Measurements from ENCODE around the gene POFUT1.
"Not testable (repeated sequence)": the region's sequence is repeated elsewhere in the genome, so short reads cannot be mapped to it uniquely, and the experiment has no call there.

The POFUT1 gene

DNA sequence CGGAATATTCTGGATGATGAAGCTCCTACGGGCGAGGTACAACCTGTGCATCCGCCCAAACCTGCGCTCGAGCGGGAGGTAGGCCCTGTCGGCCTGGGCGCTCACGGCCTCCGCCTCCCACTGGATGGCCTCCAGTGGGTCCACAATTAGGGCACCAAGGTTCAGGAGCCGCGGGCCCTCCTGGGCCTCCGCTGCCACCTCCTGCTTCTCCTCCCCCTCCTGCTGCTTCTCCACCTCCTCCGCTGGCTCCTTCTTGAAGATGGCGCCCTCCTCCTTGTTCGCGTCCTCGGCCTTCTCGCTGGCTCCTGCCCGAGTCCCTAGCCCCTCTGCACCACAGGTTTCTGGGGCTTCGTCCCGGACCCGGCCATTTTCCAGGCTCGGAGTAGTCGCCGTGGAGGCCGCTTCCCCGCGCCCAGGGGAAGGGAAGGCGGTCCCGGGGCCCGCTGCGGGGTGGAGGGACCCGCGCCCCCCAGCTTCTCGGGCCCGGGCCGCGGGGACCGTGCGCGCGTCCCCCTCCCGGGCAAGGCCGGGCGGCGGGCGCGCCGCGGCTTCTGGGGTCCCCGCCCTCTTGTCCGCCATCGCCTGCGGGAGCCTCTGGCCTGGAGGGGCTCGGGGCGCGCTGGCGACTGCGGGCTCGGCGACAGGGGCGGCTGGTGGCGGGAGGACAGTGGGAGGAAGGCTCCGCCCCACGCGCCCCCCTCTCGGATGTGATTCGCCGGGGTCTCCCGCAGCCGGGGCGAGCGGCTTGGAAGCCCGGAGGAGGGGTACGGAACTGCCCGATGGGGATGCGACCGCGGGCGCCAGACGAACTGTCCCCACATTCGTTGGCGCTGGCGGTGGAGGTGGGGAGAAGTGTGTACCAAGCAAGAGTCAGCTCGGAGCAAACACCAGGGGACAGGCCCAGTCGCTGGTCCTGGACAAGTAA lies 17.7 kb upstream of the POFUT1 start:
- DNase-seq: no peak

DNA sequence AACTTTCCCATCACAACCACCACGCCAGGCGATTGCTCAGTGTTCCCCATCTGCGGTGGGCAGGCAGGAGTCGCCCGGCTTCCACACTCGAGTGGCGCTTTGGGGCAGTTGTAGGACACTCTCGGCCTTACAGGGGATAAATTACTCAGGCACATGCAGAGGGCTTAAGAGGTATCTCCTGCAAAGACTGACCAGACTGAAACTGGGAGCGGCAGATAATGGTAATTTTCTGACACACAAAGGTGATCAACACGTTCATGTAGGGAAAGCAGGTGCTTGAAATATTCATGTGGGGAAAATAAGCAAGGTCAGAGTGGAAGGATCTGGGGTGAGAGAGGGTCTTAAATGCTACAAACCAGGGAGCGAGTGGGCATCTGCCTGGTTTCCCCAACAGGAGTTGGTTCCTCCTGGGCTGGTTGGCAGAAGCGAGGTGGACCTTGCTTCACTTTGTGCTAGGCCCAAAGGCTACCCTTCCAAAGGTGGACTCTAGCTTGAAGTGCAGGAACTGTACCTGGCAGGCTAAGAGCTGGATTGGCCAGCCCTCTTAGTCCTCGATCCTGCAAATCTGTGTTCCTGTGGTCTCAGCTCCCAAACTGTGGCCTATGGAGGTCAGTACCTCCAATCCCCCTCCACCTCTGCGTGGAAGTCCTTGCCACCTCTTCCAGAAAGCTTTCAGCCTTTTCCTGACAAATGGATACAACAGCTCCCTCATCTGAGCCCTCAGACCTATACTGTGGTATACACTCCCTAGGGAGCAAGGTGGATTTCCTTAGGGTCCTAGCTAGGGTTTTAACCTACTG lies 16.9 kb upstream of the POFUT1 start:
- DNase-seq: no peak

DNA sequence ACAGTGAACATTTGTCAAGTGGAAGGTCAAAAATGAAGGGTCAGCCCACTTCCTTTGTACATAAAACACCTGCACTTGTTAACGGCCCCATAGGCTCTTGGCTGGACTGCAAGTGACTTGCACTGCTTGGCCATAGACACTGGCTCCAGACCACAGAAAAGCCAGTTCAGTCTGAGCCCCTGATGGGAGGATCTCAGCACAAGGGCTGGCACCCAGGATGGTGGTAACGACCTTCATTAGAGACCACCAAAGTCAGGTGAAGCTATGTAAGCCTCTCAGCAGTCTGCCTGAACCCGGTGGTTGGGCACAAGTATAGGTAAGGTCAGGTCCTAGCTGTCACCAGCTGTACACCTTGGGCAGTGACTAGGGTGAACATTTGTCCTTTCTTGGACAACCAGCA lies 16.3 kb upstream of the POFUT1 start:
- no peak for DNase-seq

DNA sequence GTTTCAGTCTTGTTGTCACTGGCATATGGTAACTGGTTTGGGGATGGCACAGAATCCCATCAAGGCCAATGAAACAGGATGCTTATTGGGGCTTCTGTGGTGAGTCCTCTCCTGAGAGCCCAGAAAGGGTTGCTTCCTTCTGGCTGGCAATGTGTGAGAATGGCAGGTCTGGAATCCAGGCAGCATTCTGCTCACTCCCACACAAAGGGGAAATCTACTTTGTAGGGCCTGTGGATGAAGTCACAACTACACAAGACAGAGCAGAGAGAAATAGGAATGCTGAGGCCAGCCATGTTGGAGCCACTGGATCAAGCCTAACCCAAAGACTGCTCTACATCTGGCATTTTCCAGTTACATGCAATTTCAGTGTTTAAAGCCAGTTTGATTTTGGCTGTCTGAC lies 15.8 kb upstream of the POFUT1 start:
- DNase-seq: no peak

DNA sequence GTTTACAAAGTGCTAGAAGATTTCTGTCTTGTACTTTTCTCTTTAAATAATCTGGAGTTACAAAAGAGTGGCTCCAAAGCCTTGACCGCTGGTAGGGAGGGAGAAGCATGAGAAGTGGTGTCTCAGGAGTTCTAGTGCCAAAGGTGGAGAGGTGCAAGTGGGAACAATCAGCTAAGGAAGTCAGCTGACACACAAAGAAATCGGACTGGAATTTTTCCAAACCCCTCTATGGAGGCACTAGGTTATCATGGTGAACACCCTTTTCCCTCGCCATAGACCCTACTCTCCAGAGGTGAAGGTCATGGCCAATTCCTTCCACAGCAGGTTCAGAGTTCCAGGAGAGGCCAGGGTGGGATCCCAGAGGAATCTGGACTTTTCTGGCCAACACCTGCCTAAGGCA lies 15.0 kb upstream of the POFUT1 start:
- DNase-seq: no peak

DNA sequence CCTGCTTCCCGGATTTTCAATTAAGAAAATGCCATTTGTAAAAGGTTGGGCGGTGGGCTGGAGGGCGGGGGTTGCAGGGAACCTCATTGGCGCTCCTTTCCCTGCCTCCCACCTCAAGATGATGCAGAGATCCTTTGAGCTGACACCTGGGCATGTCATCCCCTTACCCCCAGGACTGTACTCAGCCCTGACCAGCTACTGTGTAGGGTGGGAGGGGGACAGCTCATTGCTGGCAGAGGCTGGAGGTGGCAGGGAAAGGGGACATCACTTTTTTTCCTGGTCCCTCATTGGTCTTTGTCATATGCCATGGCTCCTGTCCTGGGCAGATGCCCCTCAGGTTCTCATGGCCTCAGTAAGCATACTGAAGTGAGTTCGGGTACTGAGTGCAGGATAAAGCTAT lies 14.3 kb upstream of the POFUT1 start:
- DNase-seq: not testable (repeated sequence)

DNA sequence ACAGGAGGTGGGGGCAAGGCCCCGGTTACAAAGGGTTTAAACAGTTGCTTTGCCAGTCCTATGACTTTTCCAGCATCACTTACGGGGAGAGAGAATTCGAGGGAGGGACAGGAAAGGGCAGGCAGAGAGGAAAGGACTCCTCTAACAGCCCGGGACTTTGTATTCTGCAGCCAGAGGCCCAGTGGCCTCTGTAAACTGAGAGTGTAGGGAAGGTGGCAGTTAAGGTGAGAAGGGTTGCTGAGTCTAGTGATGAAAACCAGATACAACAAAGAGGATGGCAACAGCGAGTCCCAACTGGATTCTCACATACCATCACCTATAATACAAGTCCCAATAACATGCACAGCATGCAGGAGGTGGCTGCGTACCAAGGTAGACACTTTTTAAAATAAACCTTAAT lies 13.7 kb upstream of the POFUT1 start:
- DNase-seq: no peak

DNA sequence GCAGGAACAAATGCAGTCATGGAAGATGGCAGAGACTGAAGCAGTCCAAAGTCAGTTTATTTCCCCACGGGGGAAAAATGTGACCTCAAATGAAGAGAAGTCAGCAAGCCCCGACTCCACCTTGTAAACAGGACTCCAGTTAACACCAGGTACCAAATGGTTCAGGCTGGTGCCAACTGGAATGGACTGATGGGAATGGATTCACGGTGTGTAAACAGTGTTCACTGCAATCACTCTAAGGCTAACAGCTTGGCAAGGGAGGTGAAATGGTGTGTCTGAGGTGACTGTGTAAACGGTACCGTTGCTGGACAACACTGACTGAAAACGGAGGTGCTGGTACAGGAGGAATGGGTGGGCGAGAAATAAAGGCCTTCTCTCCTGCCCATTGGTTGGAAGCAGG lies 12.1 kb upstream of the POFUT1 start:
- no peak for DNase-seq

DNA sequence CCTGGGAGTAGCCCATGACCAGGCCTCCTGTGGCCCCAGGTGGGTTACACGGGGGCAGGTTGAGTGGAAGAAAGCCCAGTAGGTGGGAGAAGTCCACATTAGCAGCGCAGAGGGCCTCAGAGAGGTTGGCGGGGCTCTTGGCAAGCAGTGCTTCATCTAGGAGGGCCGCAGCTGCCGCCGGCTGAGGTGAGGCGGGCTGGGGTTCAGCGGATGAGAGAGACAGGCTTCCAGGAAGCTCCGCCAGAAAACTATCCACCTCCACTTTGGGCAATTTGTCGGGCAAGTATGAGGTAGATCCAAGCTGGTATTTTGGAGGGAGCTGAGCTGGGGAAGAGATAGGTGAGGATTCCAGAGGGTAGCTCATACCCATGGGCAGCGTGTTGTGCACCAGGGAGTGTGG lies 11.1 kb upstream of the POFUT1 start:
- not testable (repeated sequence) for DNase-seq

DNA sequence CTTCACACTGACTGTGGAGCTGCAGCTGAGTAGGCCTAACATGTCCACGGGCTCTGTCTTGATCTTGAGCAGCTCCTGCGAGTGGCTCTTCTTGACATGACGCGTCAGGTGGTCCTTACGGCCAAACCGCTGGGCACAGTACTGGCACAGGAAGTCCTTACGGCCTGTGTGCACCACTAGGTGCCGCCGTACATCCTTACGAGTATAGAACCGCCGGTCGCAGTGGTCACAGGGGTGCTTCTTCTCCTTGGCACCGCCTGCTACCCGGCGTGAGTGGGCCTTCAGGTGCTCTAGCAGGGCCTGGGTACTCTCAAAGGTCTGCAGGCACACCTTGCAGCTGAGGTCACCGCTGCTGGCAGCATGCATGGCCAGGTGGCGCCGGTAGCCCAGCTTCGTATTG lies 10.5 kb upstream of the POFUT1 start:
- not testable (repeated sequence) for DNase-seq

DNA sequence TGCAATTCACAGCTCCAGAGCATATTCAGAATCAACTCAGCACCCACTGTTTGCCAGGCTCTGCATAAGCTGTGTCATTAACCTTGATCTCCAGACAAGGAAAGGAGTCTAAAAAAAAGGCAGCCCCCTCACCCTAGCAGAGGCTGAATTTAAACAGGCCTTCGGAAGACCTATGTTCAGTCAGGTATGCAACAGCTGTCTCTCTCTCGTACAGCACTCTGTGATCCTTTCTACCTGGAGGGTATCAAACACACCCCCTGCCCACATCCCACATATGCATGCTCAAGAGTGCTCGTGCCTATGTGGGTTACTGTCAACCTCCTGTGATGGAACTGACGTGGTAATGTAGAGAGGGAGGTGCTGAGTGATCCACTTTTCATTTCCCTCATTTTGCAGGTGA lies 8.7 kb upstream of the POFUT1 start:
- no peak for DNase-seq

DNA sequence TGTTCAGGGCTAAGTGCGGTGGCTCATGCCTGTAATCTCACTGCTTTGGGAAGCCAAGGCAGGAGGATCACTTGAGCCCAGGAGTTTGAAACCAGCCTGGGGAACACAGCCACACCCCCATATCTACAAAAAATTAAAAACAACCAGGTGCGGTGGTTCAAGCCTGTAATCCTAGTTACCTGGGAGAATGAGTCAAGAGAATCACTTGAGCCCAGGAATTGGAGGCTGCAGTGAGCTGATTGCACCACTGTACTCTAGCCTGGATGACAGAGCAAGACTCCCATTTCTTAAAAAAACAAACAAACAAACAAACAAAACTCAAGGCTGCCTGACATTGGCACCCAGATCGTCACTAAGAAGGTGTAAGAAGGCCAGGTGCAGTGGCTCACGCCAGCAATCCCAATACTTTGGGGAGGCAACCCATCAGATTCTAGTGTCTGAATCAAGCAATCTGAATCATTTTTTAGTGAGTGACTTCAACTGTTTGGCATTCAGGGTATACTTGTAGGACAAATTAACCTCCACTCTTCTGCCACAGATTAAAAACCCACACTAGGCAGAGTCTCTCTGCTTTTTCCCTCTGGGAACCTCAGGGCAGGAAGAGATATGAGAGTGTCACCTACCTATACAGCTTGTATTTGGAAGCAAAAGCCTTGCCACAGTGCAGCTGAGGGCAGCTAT lies 6.2 kb upstream of the POFUT1 start:
- DNase-seq: no peak

DNA sequence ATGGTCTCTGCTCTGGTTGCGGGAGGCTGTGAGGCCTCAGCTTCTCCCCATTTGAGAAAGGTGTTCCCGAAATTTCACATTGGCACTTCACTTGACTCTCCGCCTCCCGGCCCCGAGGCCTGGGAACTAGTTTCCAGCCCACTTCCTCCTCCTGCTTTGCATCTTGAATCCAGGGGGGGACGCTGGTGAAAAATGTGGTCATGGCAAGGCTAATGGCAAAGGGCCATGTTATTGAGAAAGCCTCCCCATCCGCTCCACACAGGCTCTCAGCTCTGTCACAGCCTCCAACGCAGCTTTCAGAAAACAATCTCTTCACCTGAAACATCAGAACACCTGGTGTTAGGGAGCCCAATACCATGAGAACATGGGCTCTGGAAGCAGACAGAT lies 5.7 kb upstream of the POFUT1 start:
- DNase-seq: no peak

DNA sequence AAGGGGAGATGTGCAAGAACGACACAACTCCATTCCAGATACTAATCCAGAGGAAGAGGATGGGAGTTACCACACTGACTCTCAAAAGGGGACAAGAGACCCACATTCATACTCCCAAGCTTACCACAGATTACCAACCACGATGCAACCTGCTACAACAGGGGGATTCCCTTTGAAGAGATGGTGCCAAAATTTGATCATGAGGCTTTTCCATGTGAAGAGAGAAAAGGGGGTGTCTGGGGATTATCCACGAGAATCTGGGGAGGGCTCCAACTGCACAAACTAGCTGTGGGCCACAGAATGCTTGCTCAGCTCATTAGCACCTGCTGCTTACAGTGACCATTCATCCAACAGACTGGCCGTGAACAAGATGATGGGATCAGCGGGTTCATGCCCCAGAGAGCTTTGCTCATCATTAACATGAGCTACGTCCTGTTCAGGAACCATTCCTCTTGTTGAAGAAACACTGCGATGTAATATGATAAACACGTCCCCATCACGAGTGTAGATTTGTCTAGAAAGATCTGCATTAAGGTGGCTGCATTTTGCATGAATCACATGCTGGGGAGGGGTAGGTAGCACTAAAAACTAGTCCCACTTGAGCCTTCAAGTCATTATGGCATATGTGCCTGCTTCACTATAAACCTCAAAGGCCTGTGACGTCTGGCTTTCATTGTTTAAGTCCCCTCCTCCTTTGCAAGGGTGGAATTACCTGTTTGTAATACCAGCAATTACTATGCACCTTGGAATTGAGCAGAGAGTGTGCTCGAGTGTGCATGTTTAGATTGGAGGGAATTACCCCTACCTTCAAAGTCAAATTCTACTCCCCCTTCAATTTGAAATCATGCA lies 4.1 kb upstream of the POFUT1 start:
- no peak for DNase-seq

DNA sequence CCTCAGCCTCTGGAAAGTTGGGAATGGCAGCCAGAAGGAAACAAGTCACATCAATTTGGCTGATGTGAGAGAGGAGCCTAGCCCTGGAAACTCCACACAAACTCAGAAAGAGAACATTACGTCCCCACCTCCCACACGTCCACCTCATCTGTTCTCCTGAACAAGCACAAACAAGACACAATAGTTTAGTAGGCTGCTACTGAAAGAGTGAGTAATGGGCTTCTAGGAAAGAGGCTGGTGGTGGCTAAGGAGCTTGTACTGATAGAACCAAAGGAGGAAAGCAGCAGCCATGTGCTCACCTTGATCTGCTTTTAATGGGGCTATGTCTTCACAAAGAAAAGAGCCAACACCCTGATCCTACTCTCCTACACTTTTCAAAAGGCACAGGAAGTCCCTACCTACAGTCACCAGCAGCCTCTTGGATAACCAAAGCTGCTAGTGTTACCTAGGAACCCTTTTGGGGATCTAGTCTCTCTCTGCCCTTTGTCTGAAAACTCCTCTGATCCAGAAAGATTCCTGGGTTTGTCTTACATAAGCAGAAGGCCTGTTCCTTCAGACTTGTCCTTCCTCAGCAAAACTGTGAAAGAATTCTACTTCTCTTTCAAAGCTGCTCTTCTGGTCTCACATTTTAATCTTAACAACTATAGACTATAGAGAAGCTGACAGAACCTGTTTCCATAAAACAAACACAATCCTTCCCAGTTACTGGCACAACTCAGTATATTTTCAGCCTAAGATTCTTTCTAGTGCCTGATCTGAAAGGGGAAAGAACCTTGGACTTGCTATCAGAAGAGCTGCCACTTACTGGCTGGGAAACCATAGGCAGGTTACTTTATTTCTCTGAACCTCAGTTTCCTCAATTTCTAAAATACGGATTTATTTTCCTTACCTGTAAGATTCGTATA lies 3.2 kb upstream of the POFUT1 start:
- DNase-seq: no peak

DNA sequence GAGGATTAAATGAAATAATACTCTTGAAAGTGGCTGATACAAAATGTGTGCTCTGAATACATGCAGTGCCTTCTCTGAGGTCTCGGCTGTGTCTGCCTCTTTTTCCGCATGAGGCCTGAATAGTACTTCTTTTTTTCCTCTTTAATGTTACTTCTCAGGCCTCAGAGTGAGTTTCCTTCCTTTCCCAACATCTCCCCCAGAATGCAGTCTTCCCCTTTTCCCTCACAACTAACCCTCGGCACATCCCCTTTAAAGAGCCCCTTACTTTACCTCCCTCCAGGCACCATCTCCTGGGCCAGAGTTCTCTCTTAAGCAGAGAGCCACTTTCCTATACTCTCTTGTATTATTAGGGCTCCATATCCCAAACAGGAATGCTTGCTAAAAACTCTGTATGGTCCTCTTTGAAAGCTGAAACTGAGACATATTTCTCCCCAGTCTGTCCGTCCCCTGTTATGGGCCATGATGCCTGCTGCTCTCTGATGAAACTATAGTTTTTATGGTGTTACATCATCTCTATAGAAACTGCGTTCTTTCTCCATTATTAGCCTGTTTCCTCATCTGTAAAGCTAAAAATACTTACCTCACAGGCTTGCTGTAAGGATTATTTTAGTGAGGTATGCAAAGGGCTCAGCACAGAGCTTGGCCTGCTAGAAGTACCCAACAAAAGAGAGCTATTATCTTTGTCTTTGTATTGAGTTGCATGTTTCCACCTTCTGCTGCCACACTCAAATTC lies 2.4 kb upstream of the POFUT1 start:
- DNase-seq: no peak

DNA sequence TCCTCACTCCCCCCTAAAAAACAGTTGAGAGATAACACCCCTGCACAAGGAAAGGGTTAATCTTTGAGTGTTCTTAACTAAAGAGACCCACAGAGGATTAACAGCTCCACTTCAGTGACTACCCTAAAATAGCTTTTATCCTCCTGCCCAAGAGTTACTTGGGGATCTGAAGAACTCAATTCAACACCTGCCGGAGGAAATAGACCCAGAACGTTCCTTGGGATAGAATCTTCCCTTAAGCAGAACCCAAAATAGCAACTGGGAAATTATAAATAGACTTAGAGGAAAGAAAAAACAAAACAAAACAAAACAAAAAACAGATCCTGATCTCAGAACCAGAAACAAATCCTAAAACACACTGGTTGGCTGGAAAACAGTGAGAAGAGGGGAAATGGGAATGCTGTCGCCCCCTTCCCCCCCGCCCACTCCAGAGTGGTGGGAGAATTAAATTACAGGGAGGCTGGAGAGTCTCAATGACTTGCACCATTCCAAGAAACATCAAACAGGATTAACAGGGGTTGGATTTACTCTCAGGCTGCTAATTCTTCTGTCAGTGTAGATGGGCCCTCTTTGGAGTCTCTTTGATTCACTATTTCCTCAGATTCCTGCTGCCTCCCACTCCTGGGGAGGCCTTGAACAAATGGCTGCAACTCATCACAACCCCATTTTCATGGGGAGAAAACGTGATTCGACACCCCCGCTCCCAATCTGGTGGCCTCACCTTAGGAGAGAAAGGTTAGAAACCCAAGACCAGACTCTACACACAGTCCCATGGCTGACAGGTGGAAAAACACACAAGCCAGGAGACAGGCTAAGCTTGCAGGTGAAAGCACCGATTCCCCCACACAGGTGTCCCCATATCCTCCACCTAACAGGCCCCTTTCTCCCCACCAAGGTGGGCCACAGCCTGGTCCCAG lies 1.6 kb upstream of the POFUT1 start:
- DNase-seq: no peak

DNA sequence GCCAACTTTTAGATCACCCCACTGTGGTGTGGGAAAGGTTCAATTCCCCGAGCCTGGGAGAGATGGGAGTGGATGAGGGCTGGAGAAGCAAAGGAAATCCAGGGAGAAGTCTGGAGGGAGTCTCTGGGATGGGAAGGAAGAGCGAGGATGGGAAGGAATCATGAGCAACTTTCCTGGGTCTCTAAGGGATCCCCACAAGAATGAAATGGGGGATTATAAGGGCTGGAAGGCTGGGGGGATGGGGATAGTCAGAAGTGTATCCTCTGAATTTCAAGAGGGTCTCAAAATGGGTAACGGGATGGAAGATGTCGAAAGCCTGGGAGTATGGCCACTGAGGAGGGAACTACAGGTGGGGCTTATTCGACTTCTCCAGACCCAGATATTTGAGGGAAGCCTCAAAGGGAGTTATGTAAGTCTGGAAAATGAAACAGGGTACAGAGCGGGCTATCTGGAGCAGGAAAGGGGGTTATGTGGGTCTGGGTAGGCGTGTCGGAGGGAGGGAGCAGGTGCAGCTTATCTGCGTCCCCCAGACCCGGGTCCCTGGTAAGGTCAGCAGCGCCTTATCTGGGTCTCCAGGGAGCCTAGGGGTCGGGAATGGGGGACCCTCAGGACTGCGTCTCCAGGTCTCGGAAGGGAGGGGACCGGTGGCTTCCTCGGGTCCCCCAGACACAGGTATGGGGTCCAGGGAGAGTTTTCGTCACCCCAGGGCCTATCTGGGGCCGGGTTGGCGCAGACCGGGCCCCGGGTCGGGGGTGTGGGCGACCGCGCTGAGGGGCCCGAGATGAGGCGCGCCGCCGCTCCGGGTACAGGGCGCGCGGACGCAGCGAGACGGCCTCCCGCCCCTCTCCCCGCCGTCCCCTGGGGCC lies 687 bp upstream of the POFUT1 start:
- DNase-seq: no peak
